Left hindlimb (tissue), 1 donor: ENCODE measurements around the gene RBM19.
"Not testable (repeated sequence)": the region's sequence is repeated elsewhere in the genome, so short reads cannot be mapped to it uniquely, and the experiment has no call there.

ENCODE experiments used
- DNase-seq: peaks from one replicate; pipeline ENCODE4 v3.0.0-alpha.2; 2018

The RBM19 gene

GRCh38 chr12:113823816-113824215, 142.3 kb downstream of the RBM19 start:
- DNase-seq, result no peak

DNA sequence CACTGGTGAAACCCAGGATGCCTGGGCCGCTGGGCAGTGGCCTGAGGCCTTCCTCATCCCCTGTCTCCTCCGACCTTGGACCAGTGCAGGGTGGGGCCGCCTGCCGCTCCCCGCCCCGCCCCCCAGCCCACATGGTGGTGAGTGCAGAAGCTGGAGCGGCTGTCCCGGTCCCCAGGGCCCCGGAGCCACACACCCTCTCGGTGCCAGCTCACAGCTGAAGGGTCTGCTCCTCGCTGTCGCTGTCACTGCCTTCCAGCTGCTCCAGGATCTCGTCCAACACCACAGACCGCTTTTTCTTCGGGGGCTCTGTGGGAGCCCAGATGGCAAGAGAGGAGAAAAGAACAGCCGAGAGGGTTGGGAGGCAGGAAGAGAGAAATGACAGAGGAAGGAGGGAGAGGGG, 143.1 kb downstream of the RBM19 start:
- no peak for DNase-seq

- no peak for DNase-seq
These were observed 145.3 kb downstream of the RBM19 start for GRCh38 chr12:113820842-113821241.

DNA sequence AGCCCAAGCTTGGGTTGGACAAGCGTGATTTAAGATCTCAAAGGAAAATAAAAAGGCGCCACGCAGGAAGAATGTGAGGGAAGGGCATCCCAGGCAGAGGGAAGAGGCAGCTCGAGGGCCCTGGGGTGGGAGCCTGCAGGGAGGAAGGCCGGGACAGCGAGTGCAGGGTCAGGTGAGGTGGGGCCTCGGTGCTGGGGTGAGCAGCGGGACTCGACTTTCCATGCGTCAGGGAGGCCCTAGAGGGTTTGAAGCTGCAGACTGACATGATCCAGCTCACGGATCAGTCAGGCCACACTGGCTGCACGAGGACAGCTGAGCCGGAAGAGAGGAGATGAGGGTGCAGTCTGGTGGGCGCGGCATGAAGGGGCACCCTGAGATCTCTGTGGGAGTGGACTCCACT, 145.8 kb downstream of the RBM19 start:
- no peak for DNase-seq

- no peak for DNase-seq
These were observed 146.6 kb downstream of the RBM19 start for GRCh38 chr12:113819495-113819894.

- no peak for DNase-seq
These were observed 147.3 kb downstream of the RBM19 start for GRCh38 chr12:113818833-113819232.

DNA sequence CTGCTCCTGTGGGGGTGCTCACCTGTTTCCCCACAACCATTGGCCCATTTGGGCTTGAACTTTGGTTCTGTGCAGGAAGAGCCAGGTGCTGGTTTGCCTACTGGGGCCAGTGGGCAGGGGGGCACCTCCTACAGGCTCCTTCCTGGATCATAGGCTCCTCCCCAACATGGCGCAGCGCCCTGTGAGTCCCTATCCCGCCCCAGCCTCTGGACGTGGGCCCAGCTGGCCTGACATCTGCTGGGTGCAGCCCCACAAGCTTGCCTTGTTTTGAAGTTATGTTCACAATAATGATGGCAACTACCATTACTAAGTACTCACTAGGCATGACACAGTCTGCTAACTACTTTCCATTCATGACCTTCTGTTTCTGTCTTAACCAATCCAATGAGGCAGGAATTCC, 147.8 kb downstream of the RBM19 start:
- DNase-seq, result no peak

- no peak for DNase-seq
These were observed 149.3 kb downstream of the RBM19 start for GRCh38 chr12:113816866-113817265.

DNA sequence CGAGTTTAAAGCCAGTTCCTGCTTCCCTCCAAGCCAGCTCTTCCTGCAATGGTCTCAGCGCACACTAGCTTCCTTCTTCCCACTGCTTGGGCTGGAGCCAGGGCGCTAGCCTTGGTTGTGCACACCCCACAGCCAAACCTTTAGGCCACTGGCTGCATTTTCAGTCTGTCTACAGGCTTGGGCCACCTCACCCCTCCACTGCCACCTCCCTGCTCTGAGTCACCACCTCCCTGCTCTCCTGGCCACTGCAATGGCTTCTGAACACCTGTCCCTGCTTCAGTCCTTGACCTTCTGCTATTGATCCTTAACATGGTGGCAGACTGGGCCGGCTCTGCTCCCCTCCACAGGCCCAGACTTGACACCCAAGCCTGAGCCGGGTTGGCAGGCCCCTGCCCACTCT, 151.1 kb downstream of the RBM19 start:
- no peak for DNase-seq

DNA sequence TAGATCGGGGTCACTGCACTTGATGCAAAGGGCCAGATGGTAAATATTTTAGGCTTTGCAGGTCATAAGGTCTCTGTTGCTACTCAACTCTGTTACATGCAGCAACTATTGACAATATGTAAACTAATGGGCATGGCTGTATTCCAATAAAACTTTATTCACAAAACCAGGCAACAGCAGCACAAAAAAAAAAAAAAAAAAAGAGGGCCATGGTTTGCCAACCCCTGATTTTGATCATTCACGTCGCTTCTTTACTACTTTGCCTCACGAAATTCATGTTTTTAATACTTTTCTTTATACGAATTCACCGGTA, 152.9 kb downstream of the RBM19 start:
- DNase-seq, result no peak

DNA sequence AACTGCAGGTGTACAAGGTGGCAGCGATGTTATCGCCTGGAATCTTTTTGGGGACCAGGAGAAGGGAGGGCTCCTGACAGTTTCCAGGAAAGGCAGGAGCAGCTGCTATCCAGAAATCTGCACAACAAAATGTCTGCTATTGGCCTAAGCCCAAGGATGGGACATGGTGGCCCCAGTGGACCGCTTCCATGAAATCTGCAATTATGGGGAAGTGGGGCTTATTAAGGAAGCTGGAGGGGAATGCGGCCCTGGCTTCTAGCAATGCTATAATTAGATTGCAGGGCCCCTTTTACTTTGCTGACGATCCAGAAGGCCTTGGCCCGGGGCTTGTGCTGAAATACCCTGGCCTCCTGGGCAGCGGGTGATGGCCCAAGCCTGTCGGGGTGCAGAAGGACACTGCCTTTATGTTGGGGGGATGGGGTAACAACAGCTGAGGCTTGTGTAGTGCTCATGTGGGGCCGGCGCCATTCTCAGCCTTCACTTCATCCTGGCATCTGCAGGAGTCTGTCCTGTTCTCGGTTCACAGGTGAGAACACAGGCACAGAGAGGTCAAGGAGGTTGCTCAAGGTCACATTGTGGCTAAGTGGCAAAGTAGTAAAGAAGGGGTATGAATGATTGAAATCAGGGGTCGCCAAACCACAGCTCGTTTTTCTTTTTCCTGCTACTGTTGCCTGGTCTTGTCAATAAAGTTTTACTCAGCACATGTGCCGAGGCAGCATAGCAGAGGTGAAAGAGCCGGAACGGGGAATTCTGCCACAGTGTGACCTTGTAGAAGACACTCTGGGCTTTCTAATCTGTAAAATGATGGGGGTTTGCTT, 153.5 kb downstream of the RBM19 start:
- DNase-seq, result peak; percentile 60

DNA sequence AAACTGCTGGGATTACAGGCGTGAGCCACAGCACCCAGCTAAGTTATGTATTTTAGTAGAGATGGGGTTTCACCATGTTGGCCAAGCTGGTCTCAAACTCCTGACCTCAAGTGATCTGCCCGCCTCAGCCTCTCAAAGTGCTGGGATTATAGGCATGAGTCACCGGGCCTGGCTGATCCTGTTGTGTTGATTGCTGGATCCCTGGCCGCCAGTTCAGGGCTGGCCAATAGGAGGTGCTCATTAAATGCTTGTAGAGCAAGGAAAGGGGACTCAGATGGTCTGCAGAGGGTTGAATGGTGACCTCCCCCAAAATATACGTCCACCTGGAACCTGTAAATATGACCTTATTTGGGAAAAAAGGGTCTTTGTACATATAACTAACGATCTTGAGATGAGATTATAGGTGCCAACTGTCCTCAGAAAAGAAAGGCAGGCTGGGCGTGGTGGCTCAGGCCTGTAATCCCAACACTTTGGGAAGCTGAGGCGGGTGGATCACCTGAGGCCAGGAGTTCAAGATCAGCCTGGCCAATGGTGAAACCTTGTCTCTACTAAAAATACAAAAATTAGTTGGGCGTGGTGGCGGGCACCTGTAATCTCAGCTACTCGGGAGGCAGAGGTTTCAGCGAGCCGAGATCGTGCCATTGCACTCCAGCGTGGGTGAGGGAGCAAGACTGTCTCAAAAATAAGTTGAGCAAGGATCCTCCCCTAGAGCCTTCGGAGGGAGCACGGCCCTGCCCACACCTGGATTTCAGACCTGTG, 156.5 kb downstream of the RBM19 start:
- not testable (repeated sequence) for DNase-seq

GRCh38 chr12:113808095-113808951, 157.8 kb downstream of the RBM19 start:
- no peak for DNase-seq

GRCh38 chr12:113805673-113806072, 160.5 kb downstream of the RBM19 start:
- no peak for DNase-seq

DNA sequence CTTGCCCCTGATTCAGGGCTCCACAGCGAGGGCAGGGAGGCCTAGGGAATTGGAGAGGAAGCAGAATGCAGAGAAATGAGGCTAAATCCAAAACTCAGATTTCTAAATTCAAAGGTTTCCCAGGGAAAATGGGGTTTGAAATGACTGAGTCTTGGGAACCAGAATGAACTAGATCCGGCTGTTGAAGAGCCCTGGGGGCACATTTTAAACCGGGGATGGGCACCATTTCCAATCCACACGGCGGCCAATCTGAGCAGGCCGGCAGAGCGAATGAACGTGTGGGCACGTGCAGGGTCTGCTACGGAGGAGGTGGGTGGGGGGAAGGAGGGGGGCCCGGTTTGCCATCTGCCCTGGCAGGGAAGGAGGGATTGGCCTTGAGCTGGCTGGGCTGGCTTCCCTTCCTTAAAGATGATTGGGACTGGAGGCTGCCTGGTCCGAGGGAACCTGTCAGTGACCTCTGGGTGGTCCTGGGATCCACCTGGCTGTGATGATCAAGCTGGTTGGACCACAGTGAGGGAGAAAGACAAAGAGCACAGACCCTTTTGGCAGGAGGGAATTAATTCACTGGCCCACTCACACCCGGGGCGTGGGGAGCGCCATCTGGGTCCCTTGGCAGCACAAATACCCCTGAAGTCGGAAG, 161.0 kb downstream of the RBM19 start:
- DNase-seq, result no peak

DNA sequence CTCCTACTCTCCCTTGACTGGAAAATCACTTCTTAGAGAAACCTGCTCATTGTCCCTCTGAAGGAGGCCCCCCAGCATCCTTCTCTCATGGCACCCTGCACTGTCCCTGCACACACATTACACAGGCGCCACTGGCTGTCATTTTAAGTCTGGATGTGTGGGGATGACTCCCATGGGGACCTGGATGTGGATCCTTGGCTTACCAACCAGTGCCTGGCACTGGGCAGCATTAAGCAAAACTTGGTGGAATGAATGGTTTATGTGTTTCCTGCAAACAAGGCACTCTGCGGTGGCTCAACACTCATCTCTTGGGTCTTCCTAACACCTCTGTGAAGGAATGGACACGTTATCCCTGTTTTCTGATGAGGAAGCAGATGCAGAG, 162.4 kb downstream of the RBM19 start:
- DNase-seq, result no peak

DNA sequence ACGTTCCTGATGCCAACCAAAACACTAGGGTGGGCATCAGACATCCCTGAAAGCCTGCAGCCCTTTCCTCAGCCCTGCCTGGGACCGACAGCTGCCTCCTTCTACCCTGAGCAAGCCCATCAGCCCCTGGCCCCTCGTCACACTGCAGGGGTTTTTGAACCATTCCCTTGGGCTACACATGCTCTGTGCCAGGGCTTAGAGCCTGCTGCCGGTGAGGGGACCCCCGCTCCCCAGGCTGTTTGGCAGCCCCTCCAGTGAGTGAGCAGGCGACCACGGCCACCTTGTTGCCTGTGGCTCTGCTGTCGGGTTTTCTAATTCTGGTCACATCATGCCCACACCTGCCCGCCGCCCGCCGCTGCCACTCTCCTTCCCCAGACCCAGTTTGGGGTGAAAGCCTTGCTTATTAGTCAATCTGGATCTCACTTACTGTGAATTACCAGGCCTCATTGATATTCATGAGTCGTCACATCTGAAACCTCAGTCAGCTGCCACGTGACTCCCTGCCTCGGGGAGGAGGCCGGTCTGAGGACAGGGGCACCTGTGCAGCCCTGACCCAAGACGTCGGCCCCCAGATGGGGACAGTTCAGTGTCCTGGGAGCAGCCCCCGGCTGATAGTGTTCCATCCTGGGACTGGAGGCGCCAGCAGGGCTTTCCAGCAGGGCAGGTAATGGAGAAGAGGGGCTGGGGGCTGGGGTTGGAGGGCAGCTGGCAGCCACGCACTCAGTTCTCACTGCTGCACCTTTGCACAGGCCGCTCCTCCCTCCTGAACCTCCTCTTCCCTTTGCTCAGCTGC, 163.0 kb downstream of the RBM19 start:
- no peak for DNase-seq

DNA sequence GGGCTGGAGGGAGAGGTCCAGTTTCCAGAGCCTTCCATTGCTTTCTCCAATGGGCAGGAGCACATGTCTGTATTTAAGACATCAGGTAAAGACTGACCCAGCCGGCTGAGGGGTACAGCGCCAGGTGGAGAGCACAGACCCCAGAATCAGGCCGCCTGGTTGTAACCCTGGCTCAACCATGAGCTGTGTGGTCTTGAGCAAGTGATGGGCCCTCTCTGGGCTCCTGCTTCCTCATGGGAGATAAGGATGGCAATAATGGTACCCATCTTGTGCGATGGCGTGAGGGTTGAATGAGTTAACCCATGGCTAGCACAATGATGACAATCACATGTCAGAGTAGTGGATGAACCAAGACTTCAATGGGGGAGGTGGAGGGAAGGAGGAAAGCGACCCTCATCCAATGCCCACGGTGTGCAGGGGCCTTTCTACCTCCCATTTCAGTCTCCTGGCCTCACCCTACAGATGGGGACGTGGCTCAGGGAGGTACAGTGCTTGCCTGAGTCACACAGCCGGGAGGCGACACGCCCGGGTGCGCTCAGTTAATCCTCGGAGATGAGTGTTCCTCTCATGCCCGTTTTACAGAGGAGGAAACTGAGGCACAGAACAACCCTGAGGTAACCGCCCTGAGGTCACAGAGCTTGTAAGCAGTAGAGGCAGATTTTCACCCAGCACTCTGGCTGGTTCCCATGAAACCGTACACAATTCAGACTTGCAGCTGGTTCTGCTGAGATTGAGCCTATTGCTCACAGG, 163.9 kb downstream of the RBM19 start:
- DNase-seq, result no peak

DNA sequence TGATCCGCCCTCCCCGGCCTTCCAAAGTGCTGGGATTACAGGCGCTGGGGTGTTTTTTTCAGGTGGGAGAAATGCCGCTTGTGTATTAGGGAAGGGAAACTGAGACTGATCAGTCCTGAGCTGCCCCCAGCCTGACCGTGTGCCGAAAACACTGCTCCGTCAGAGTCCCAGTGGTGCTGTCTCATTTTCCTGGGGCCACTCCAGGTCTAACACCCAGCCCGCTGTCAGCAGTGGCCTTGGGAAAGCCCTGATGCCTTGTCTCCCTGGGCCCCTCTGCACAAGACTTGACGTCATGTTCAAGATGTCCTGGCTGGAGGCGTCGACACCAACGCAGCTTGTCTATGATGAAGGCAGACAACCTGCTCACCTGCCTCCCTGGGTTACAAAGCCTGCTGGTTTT, 165.9 kb downstream of the RBM19 start:
- DNase-seq, result no peak

- no peak for DNase-seq
These were observed 167.6 kb downstream of the RBM19 start for GRCh38 chr12:113798552-113798951.

DNA sequence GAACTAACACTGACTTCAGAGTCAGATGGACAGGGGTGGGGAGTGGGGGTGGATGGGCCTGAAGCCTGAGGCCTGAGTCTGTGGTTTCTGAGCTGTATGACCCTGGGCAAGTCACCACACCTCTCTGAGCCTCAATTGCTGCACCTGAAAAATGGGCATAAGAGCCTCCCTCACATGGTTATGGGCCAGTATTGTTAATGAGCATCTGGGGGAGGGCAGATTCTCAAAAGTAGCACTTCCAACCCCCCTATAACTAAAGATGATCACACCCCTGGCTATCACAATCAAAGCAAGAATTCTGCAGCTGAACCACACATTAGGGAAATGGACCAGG, 168.6 kb downstream of the RBM19 start:
- no peak for DNase-seq
